ENCODE results near the gene FOXL1.

The FOXL1 gene

DNA sequence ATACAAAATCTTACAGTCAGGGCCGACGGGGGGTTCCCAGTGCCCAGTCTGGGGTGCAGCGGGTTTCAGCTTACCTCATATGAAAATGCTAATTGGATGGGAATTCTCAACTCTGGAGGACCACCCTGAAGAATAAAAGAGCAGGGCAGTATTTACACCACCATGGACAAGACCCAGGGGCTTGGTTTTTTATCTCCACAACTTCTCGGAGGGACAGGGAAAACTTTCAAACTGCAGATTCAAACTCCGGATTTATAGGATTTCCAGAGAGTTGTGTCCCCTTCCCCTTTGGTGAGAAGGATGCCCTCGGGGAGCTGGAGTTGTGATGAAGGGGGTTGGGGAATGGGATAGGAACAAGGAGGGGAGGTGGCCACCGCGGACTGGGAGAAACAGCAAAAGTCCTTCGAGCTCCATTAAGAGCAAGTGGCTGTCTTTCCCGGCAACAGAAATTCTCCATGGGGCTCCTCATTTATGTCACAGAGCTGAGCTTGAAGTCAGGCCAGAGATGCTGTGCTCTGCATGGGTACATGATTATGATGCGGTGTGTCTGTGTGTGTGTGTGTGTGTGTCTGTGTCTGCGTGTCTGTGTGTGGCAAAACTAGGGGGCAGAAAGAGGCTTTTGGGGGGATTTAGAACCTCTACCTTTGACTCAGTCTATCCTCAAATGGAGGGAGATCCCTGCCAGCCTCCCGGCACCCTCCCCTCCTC is 15.7 kb downstream of the FOXL1 start:
- no peak for TF ChIP-seq ZNF274 (IDR thresholded peaks at IDR 0.05; ENCODE audit: low read depth, low read length)
- no peak overlapping the region for H3K4me3 ChIP-seq (ENCODE audit: low read length)

DNA sequence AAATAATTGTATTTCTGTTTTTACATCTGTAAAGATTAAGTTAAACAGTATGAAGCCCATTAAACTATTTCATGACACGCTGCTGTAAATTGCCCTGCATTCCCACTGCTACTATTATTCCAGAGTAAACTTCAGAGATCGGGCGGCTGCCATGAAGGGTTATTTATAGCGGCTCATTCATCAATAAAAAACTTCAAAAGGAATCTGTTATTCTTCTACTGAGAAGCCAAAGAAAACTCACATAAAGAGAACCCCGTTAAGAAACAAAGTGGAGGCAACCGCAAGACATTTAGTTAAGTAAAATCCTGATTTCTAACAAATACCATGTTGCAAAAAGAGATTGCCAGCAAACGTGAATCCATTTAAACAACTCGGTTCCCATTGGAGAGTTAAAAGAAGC is 16.4 kb downstream of the FOXL1 start:
- H3K4me3 ChIP-seq (ENCODE audit: low read length), result no peak overlapping the region
- no peak for TF ChIP-seq ZNF274 (IDR thresholded peaks at IDR 0.05; ENCODE audit: low read depth, low read length)

DNA sequence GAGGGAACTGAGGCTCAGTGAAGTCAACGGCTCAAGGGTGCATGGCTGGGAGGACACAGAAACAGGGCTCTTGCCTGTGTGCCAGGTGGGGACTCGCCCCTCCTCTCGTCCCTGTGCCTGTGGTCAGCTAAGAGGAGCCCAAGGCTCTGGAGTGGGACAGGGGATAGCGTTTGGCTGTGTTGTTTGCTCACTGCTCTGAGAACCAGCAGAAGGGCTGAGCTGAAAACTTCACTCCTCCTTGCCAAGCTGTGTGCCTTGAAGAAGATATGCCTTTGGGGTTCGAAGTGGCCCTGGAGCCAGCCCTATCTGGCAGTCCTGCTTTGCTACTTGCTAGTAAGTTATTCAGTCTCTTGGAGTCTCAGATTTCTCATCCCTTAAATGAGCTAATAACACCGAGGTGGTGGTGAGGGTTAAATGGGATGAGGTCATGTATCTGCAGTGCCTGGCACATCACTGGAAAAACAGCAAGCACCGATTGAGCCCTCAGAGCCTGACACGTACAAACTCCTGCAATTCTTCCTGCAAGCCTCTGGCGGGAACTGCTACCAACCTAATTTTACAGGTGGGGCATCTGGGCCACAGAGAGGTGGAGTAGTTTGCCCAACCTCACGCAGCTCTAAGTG is 17.7 kb downstream of the FOXL1 start:
- TF ChIP-seq ZNF274 (IDR thresholded peaks at IDR 0.05; ENCODE audit: low read depth, low read length), result no peak
- H3K4me3 ChIP-seq (ENCODE audit: low read length), result no peak overlapping the region

DNA sequence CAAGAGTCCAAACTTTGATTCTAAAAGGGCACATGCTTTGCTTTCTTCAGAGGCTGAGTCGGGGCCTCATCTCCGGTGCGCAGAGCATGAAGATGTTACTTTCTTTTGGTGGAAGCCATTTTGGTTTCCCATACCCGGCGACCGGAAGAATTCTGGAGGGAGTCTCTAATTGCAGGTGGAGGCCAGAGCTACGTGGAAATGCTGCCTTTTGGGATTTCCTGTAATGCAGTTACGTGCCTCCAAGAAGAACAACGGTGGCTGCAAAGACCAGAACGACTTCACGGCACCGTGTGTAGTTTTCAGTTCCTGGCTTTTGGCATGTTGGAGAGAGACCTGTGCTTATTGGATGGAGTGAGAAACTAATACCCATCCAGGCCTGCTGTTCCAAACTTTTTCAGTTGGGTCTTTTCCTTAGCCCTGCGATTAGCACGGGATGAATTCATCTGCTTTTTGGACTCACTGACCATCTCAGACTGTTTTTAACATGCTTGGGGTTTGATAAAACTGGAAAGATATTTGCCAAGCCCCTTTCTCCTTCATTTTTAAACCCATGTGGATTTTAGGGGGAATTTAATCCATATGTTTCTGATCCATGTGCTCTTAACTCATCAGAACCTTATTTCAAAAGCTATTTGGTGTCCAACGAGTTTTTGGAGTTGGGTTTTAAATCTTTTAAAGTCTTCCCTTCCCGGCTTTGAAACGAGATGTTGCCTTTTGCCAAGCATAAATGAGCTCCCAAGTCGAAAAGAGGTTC is 19.0 kb downstream of the FOXL1 start:
- TF ChIP-seq ZNF274 (IDR thresholded peaks at IDR 0.05; ENCODE audit: low read depth, low read length), result no peak
- H3K4me3 ChIP-seq (ENCODE audit: low read length), result no peak overlapping the region

DNA sequence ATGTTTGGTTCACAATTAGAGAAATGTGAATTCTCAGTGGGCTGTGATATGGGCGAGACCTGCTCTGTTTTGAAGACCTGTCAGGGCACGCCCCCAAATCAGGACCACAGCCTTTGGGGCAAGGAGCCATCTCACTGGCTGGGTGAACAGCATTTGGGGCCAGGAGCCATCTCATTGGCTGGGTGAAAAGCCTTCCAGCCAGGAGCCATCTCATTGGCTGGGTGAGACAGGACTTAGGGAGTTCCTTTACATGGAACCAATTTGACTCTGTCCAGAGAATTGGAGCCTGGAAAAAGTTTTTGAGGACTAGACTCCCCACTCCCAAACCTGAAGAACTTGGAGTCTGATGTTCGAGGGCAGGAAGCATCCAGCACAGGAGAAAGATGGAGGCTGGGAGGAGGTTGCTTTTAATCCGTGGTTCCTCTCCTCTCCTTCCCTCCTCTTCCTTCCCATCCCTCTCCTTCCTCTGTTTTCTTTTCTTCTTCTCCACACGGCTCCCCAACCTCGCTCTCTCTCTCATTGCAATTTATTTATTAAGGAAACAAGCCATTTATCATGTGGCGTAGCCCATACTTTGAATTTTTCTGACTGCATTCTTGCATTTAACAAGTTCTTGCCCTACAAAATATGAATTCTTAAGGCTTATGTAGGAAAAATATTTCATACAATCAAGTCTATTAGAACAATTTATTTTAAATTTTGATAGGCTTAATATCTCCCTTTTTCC is 19.7 kb downstream of the FOXL1 start:
- no peak for TF ChIP-seq ZNF274 (IDR thresholded peaks at IDR 0.05; ENCODE audit: low read depth, low read length)
- H3K4me3 ChIP-seq (ENCODE audit: low read length), result no peak overlapping the region

DNA sequence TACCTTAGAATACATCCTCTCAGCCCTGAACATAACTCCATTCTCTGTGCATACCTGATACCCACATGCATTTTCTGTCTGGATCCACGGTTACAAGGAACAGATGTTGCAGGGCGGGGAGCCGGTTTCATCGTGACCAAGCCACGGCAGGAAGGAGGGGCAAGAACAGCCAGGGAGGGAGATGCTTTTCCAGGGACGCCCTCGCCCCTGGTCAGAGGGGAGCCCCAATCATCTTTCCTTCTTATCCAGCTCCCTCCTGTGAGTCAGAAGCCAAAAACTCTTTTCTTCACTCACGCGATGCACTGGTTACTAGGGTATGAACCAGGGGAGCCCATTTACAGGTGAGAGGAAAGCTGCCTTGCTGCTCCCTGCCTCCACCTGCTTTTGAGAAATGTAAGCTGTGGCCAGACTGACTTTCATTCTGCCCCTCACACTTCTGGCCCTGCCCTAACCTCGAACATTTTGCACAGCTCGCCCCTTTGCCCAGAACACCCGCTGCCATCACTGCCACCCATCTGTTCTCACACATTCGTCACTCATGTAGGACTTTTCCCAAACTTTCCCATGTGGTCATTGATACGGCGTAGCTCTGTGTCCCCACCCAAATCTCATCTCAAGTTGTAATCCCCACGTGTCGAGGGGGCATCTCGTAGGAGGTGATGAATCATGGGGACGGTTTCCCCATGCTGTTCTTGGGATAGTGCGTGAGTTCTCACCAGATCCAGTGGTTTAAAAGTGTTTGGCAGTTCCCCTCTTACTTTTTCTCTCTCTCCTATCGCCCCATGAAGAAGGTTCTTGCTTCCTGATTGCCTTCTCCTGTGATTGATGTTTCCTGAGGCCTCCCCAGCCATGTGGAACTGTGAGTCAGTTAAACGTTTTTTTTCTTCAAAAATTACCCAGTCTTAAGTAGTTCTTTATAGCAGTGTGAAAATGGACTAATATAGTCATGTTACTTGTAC is 20.5 kb downstream of the FOXL1 start:
- no peak overlapping the region for H3K4me3 ChIP-seq (ENCODE audit: low read length)
- no peak for TF ChIP-seq ZNF274 (IDR thresholded peaks at IDR 0.05; ENCODE audit: low read depth, low read length)

DNA sequence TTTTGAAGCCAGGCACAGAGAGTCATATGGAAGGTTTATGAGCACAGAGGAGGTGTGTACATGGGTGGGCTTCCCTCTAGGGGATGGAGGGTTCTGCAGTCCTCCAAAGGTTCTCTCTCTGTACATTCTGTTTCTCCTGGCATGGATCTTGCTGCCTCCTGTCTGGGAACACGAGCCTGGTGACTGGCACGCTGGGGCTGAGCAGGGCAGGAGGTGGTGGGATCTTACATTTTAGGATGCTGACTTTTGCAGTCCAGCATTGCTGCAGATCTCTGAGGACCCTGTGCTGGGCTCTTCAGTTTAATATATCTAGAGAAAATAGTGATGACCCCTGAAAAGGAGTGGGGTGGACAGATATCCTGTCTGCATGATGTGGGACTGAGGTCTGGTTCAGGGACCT is 23.0 kb downstream of the FOXL1 start:
- no peak for TF ChIP-seq ZNF274 (IDR thresholded peaks at IDR 0.05; ENCODE audit: low read depth, low read length)
- H3K4me3 ChIP-seq (ENCODE audit: low read length), result no peak overlapping the region

DNA sequence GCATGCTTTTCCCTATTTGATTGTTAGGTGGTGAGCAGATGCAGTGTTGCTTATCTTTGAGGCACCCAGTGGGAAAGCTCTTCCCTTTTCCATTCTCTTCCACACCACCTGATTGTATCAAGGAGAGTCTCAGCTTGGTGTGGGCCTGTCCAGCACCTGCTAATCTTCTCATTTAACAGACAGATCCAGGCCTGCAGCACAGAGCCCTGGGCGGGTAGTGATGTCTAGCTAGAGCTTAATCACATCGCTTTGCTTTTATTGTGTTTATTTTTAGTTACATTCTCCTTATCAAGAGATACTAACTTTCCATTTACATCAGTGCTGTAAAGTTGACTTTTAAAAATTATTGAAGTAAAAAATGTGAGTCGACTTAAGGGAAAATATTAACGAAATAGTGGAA is 24.2 kb downstream of the FOXL1 start:
- no peak overlapping the region for H3K4me3 ChIP-seq (ENCODE audit: low read length)
- no peak for TF ChIP-seq ZNF274 (IDR thresholded peaks at IDR 0.05; ENCODE audit: low read depth, low read length)

DNA sequence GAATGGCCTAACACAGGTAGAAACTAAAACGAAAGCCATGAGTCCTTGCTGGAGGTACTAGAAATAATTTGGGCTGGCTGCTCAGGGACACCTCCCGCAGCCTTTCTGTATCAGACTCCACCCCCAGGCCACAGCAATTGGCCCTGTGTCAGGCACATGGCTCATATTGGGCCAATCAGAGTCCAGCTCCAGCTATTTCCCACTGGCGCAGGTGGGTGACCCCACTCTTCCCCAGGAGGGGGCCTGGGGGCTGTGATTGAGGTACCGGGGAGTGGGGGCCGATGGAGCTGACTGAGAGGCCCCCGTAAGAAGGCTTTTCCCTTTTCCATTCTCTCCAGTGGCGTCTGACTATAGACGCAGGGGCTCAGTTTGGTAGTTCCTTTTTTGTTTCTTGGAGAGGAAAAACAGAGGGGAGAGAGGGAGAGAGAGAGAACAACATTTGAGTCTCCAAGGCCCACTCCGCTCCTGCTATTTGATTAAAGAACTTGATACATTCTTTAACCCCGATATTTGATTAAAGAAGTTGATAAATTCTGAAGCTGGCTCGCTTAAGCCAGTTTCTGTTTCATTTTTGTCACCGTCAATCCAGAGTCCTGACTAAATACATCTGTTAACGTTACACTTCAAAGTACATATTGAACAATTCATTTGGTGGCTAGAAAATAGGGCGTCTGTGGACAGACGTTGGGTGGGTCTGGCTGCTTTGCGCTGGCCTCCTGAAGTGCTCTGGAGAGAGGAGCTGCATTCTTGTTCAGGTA is 26.3 kb downstream of the FOXL1 start:
- peak overlapping the region; percentile 49; the same call in 1 of the 2 replicates for H3K4me3 ChIP-seq (ENCODE audit: low read length)
- TF ChIP-seq ZNF274 (IDR thresholded peaks at IDR 0.05; ENCODE audit: low read depth, low read length), result no peak

DNA sequence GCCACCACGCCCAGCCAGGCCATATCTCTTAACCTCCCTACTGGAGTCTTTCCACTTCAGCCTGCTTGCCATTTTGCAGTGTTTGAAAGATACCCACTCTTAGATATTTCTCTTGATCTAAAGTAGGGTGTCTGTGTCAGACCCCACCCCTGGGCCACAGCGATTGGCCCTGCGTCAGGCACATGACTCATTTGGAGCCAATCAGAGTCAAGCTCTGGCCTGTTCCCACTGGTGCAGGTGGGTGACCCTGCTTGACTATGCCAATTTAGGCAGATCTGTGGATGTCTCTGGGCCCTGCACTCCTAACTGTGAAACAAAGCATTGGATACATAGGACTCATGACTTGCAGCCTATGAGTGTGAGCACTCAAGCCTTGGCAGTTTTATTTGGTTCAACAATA is 27.6 kb downstream of the FOXL1 start:
- H3K4me3 ChIP-seq (ENCODE audit: low read length), result no peak overlapping the region
- TF ChIP-seq ZNF274 (IDR thresholded peaks at IDR 0.05; ENCODE audit: low read depth, low read length), result no peak

DNA sequence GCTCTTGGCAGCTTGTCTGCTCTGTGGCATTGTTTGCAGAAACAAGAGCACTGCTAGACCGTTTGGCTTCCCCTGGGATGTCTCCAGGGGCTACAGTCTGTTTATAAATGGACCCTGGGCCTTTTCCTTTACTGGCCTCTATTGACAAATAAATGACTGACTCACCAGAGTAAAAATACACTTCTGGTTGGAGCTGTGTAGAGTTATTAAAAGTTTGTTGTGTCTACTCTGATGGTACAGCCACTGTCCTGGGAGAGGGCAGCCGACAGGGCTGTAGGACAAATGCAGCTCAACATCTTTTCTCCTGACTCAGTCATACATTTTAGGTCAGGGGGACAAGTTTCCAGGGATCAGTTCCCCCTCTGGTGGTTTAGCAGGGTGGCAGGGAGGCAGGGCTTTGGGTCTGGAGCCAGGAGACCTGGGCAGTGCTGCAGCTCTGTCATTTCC is 30.0 kb downstream of the FOXL1 start:
- no peak for TF ChIP-seq ZNF274 (IDR thresholded peaks at IDR 0.05; ENCODE audit: low read depth, low read length)
- no peak overlapping the region for H3K4me3 ChIP-seq (ENCODE audit: low read length)

DNA sequence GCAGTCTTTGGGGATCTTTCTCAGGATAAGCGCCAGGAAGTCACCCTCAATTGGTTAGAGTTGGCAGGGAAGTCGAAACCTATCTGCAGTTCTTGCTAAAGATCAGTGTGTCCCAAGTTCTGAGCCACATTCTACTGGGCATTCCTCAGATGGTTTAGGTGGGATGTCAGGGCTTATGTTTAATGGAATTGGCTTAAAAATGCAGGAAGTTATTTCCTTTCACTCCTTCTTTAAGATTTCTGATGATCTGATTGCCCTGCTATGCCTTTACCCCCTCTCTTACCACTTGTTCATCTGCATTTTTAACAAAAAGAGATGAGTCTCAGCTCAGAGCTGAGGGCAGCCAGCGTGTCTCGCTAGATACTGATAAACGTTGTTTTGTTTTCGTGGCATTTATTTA is 30.8 kb downstream of the FOXL1 start:
- no peak for TF ChIP-seq ZNF274 (IDR thresholded peaks at IDR 0.05; ENCODE audit: low read depth, low read length)
- no peak overlapping the region for H3K4me3 ChIP-seq (ENCODE audit: low read length)

DNA sequence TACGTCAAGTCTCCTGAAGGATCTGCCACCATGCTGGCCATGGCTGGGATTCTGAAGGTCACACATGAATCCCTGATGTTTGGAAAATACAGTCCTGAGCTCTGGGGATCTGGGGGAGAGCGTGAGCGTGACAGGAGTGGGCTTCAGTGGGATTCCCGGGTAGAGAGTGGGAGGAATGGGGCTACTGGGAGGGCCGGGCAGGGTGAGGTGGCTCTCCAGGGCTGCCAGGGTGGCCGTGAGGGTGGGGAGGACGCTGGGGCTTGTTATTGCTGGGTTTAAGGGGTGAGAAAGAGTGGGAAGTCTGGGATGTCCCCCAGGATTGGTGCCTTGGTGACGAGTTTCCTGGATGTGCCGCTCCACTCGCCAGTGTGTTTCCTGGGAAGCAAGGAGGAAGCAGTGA is 31.3 kb downstream of the FOXL1 start:
- TF ChIP-seq ZNF274 (IDR thresholded peaks at IDR 0.05; ENCODE audit: low read depth, low read length), result no peak

More for the DNA sequence above, 31.3 kb downstream of the FOXL1 start:
- no peak overlapping the region for H3K4me3 ChIP-seq (ENCODE audit: low read length)
